Stomach (tissue), 4 donors: ENCODE data around the gene SSUH2.

Experiments used
- EP300 ChIP-seq: sonication (generic); formaldehyde crosslinking; IDR thresholded peaks from one replicate; pipeline ENCODE4 v1.6.1; 2017; ENCODE audit warnings: antibody characterized with exemption
- POLR2A ChIP-seq, 4 donors: fragments of 450-650 bp; IDR thresholded peaks; one replicate each; pipeline ENCODE4 v1.6.1; 2016; ENCODE audit warnings: antibody characterized with exemption in 4 of 4, control low read depth in 2 of 4, mild to moderate bottlenecking in 1 of 4, moderate library complexity in 1 of 4
- POLR2AphosphoS5 ChIP-seq, 3 donors: sonication (generic); formaldehyde crosslinking; IDR thresholded peaks; one replicate each; pipeline ENCODE4 v1.6.1; 2016; ENCODE audit warnings: antibody characterized with exemption in 3 of 3
- TF ChIP-seq, protein P1 (sequence below), 7 experiments: fragments of 450-650 bp in 4 of 7; fragments of 200-600 bp in 3 of 7; sonication (generic) in 3 of 7; IDR thresholded peaks; one replicate each; pipeline ENCODE4 v1.5.1; 2016 to 2019; ENCODE audit warnings: antibody characterized with exemption in 7 of 7, control low read depth in 2 of 7, mild to moderate bottlenecking in 1 of 7

DNA sequence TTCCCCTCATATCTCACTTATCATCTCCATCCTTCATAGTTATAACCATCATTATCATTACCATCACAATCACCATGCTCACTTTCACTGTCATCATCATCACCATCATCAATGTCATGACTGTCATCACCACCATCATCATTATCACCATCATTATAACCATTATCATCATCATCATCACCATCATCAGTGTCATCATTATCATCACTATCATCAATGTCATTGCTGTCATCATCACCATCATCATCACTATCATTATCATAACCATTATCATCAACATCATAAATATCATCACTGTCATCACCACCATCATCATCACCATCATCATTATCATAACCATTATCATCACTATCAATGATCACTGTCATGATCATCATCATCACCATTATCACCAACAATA lies 44.1 kb downstream of the SSUH2 start:
- TF ChIP-seq, protein P1, sequence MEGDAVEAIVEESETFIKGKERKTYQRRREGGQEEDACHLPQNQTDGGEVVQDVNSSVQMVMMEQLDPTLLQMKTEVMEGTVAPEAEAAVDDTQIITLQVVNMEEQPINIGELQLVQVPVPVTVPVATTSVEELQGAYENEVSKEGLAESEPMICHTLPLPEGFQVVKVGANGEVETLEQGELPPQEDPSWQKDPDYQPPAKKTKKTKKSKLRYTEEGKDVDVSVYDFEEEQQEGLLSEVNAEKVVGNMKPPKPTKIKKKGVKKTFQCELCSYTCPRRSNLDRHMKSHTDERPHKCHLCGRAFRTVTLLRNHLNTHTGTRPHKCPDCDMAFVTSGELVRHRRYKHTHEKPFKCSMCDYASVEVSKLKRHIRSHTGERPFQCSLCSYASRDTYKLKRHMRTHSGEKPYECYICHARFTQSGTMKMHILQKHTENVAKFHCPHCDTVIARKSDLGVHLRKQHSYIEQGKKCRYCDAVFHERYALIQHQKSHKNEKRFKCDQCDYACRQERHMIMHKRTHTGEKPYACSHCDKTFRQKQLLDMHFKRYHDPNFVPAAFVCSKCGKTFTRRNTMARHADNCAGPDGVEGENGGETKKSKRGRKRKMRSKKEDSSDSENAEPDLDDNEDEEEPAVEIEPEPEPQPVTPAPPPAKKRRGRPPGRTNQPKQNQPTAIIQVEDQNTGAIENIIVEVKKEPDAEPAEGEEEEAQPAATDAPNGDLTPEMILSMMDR (IDR thresholded peaks at IDR 0.05), result peak in 1 of 7 experiments; percentile 1
- TF ChIP-seq POLR2A (IDR thresholded peaks at IDR 0.05) (no peak), POLR2AphosphoS5 (IDR thresholded peaks at IDR 0.05) (no peak), EP300 (no peak)
